ENCODE data around the gene DDX39B. TPM values are rescaled to one million over a fixed set of nuclear protein-coding genes. Genes with fewer than 3 reads are reported as not detected.
"Not testable (repeated sequence)": the region's sequence is repeated elsewhere in the genome, so short reads cannot be mapped to it uniquely, and the experiment has no call there.

DDX39B gene
- total RNA-seq, 1 experiment from 2014 or later: 673 TPM

DNA sequence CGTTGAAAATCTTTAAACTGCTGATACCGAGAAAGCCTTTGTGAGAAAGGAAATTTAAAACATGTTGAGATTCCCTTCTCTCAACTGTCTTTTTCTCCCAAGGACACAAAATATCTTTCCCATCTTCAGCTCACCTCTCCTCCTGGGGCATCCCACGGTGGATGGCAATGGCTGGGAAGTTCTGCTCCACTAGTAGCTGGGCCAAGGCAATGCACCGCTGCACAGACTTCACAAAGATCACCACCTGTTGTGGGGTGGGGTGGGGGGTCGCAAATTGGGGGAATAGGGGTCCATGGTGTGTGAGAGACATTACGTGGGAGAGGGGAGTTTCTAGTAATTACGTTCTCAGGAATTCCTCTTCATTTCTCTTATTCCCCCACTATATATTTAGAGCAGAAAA lies 10.6 kb downstream of the DDX39B start:
- Histone ChIP-seq H3K27ac (no peak overlapping the region), H3K27me3 (no peaks in the 10 kb centered on the region), H3K4me1 (no peaks in the 10 kb centered on the region; the same call in 1 of the 2 replicates), H3K4me3 (no peak overlapping the region), H3K9me3 (replicated peaks) (no peaks in the 10 kb centered on the region), H3K36me3 (peaks cover 62% of the 10 kb centered on the region)
- no peak for DNase-seq

GRCh38 chr6:31530659-31531058 lies 11.1 kb downstream of the DDX39B start:
- Histone ChIP-seq H3K36me3 (peaks cover 57% of the 10 kb centered on the region), H3K4me1 (no peaks in the 10 kb centered on the region; the same call in 1 of the 2 replicates), H3K27ac (no peak overlapping the region), H3K9me3 (replicated peaks) (no peaks in the 10 kb centered on the region), H3K27me3 (no peaks in the 10 kb centered on the region), H3K4me3 (no peak overlapping the region)
- DNase-seq: no peak

DNA sequence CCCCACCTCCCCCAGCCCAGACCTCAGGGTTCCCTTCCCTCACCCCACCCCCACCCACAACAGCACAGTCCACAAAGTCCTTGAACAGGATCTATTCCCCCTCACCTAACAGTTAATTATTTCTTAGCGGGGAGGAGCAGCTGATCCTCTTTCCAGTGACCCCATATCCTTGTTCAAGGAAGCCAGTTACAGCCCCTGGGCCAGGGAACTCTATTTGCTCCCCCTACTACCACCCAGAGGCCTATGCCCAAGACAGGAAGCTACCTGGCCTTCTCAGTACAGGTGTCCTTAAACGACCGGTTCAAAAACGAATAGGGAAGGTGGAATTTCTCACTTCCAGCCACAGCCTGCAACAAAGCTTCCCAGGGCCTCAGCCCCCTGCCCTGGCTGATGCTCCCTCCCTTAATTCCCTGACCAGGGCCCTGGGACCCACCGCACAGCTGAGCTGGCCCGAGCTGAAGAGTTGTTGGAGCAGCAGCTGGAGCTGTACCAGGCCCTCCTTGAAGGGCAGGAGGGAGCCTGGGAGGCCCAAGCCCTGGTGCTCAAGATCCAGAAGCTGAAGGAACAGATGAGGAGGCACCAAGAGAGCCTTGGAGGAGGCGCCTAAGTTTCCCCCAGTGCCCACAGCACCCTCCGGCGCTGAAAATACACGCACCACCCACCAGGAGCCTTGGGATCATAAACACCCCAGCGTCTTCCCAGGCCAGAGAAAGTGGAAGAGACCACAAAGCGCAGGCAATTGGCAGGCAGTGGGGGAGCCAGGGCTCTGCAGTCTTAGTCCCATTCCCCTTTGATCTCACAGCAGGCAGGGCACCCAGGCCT lies 12.3 kb downstream of the DDX39B start:
- no peak overlapping the region for H3K27ac ChIP-seq
- H3K36me3 ChIP-seq: peaks cover 46% of the 10 kb centered on the region
- H3K4me1 ChIP-seq: no peaks in the 10 kb centered on the region
- no peaks in the 10 kb centered on the region for H3K27me3 ChIP-seq
- no peaks in the 10 kb centered on the region for H3K9me3 ChIP-seq (replicated peaks)
- peak in 1 of 2 experiments; percentile 27 for DNase-seq
- no peak overlapping the region for H3K4me3 ChIP-seq

DNA sequence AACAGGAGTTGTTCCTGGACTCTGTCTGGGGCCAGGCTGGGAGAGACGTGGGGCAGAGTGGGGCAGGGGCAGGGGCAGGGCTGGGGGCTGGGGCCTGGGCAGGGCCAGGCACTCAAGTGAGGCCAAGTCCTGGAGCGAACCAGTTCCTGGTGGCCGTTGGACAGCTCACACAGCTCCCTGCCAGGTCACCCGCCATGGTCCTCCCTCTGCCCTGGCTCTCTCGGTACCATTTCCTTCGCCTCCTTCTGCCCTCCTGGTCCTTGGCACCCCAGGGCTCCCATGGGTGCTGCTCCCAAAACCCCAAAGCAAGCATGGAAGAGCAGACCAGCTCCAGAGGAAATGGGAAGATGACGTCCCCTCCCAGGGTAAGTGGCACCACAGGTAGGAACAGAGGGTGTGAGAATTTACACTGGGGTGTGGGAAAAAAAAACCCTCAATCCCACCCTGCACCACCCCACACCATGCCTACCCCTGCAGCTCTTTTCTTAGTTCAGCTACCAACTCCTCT lies 12.9 kb downstream of the DDX39B start, which contains the start of gene MCCD1:
Gene MCCD1 (plus strand): TSS at position 142 of the 508 bp plus-strand sequence. CDS start 53 bp downstream, at position 195.
- H3K27ac ChIP-seq: no peak within 1 kb of the TSS
- no peak within 1 kb of the TSS for H3K4me3 ChIP-seq
- H3K4me1 ChIP-seq: no peaks in the 10 kb centered on the region
- H3K9me3 ChIP-seq (replicated peaks): no peaks in the 10 kb centered on the region
- H3K27me3 ChIP-seq: no peaks in the 10 kb centered on the region
- DNase-seq: no peak
- H3K36me3 ChIP-seq: peaks cover 40% of the 10 kb centered on the region

- no peak overlapping the region for H3K27ac ChIP-seq
- no peak for DNase-seq
- no peak overlapping the region for H3K4me3 ChIP-seq
- H3K36me3 ChIP-seq: peaks cover 34% of the 10 kb centered on the region
- H3K4me1 ChIP-seq: no peaks in the 10 kb centered on the region
- H3K9me3 ChIP-seq (replicated peaks): no peaks in the 10 kb centered on the region
- H3K27me3 ChIP-seq: no peaks in the 10 kb centered on the region
These were observed 13.5 kb downstream of the DDX39B start for GRCh38 chr6:31528307-31528777.

DNA sequence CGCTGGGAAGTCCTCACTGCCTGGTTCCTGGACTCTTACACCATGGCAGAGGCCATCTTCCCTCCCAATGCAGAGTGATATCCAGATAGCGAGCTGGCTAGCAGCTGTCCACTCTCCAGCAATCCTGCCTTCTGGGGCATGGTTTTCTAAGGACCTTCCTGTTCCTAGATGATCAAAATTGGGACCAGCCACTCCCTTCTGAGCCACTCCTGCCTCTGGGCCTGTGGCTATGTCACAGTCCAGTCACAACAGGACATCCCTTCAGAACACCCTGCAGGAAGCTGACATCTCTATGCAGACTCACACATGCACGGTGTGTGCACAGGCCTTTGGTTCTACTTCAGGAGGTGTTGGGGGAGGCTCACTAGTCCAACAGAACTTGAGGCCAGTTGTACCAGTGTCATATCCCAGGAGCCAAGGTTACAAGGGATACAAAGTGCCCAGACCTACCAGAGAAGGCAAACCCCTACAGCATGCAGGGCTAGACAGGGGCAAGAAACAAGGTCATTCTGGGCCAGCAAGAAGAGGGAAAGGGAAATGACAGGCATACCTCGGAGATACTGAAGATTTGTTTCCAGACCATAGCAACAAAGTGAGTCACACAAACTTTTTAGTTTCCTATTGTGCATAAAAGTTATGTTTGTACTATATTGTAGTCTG lies 15.7 kb downstream of the DDX39B start:
- DNase-seq: no peak
- Histone ChIP-seq H3K4me3 (no peak overlapping the region), H3K36me3 (peaks cover 13% of the 10 kb centered on the region), H3K27me3 (no peaks in the 10 kb centered on the region), H3K27ac (no peak overlapping the region), H3K4me1 (no peaks in the 10 kb centered on the region), H3K9me3 (replicated peaks) (no peaks in the 10 kb centered on the region)

DNA sequence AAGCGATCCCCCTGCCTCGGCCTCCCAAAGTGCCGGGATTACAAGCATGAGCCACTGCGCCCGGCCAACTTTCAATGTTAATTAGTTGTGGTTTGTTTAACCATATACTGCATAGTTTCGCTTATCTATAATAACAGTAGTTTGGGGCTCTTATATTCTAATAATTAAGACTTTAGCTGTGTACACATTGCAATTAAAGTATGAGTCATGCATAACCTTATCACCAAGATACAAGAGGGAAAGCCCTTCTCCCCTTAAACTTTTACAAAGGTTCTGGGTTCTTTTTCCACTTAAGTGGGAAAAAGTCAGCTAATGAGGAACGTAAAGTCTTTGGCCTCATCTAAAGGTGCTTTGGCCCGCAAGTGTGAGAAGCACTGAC lies 16.3 kb downstream of the DDX39B start:
- Histone ChIP-seq H3K9me3 (replicated peaks) (no peaks in the 10 kb centered on the region), H3K36me3 (peaks cover 8% of the 10 kb centered on the region), H3K27me3 (no peaks in the 10 kb centered on the region), H3K4me3 (no peak overlapping the region), H3K4me1 (no peaks in the 10 kb centered on the region), H3K27ac (no peak overlapping the region)
- DNase-seq: no peak

GRCh38 chr6:31521835-31522234 lies 20.0 kb downstream of the DDX39B start:
- no peak overlapping the region for H3K27ac ChIP-seq
- no peaks in the 10 kb centered on the region for H3K27me3 ChIP-seq
- H3K4me1 ChIP-seq: no peaks in the 10 kb centered on the region
- no peak for DNase-seq
- no peaks in the 10 kb centered on the region for H3K36me3 ChIP-seq
- H3K9me3 ChIP-seq (replicated peaks): no peaks in the 10 kb centered on the region
- H3K4me3 ChIP-seq: no peak overlapping the region

GRCh38 chr6:31513456-31514165 lies 28.2 kb downstream of the DDX39B start:
- DNase-seq: no peak
- Histone ChIP-seq H3K27me3 (no peaks in the 10 kb centered on the region), H3K27ac (no peak overlapping the region), H3K4me3 (no peak overlapping the region), H3K4me1 (no peaks in the 10 kb centered on the region), H3K36me3 (no peaks in the 10 kb centered on the region), H3K9me3 (replicated peaks) (no peaks in the 10 kb centered on the region)

DNA sequence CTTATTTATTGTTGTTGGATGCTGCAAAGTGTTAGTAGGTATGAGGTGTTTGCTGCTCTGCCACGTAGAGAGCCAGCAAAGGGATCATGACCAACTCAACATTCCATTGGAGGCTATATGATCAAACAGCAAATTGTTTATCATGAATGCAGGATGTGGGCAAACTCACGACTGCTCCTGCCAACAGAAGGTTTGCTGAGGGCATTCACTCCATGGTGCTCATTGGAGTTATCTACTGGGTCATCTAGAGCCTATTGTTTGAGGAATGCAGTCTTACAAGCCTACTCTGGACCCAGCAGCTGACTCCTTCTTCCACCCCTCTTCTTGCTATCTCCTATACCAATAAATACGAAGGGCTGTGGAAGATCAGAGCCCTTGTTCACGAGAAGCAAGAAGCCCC lies 31.8 kb downstream of the DDX39B start:
- Histone ChIP-seq H3K27ac (no peak overlapping the region), H3K27me3 (no peaks in the 10 kb centered on the region), H3K4me1 (no peaks in the 10 kb centered on the region), H3K9me3 (replicated peaks) (no peaks in the 10 kb centered on the region), H3K36me3 (no peaks in the 10 kb centered on the region), H3K4me3 (no peak overlapping the region)
- no peak for DNase-seq

DNA sequence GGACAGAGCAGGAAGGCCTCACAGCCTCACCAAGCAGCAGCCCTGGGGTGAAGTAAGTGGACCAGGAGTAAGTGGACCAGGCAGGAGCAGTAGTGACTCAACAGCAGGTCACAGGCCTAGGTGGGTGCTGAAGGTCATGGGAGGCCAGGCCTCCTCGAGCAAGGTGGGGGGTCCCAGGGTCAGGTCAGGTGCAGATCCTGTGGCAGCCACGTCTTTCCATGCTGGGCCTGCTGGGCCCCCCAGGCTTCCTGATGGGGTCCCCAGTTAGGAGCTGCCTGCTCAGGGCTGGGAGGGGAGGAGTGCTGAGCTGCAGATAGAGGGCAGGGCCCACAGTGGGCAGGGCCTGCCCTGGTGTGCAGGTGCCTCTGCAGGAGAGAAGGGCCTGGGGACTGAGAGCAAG lies 32.8 kb downstream of the DDX39B start:
- H3K4me3 ChIP-seq: not testable (repeated sequence)

GRCh38 chr6:31502586-31502985 lies 39.2 kb downstream of the DDX39B start:
- no peaks in the 10 kb centered on the region for H3K9me3 ChIP-seq (replicated peaks)
- no peak for DNase-seq
- no peaks in the 10 kb centered on the region for H3K4me1 ChIP-seq
- H3K36me3 ChIP-seq: no peaks in the 10 kb centered on the region
- H3K4me3 ChIP-seq: no peak overlapping the region
- H3K27ac ChIP-seq: no peak overlapping the region
- H3K27me3 ChIP-seq: no peaks in the 10 kb centered on the region

More for the DNA sequence above, 32.8 kb downstream of the DDX39B start:
- not testable (repeated sequence) for H3K27me3 ChIP-seq; H3K36me3 ChIP-seq; DNase-seq; H3K9me3 ChIP-seq (replicated peaks); H3K4me1 ChIP-seq; H3K27ac ChIP-seq

DNA sequence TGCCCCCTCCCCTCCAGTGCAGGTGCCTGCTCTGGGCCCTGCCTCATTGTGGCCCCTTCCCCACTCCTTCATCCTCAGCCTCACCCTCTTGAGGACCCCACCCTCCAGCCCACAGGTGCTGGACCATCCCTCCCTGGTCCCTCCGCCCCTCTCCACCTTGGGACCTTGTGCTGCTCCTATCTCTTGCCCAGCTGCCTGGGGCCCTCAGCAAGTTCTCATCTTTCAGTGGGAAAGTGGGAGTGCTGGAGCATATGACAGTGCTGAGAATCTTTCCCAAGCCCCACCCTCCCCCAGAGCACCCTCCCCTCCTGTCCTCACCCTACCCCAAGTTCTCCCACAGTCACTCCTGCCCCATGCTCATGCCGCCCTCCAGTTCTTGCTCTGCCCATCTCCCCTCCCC lies 42.2 kb downstream of the DDX39B start:
- H3K4me3 ChIP-seq; H3K27me3 ChIP-seq; H3K4me1 ChIP-seq; H3K36me3 ChIP-seq; H3K27ac ChIP-seq; H3K9me3 ChIP-seq (replicated peaks): not testable (repeated sequence)
- DNase-seq: peak in 1 of 2 experiments; percentile 22

GRCh38 chr6:31498748-31499147 lies 43.1 kb downstream of the DDX39B start:
- H3K4me3 ChIP-seq: no peak overlapping the region
- H3K36me3 ChIP-seq: no peaks in the 10 kb centered on the region
- H3K4me1 ChIP-seq: no peaks in the 10 kb centered on the region
- DNase-seq: no peak
- no peaks in the 10 kb centered on the region for H3K9me3 ChIP-seq (replicated peaks)
- no peak overlapping the region for H3K27ac ChIP-seq
- H3K27me3 ChIP-seq: no peaks in the 10 kb centered on the region
